ENCODE results near the gene LYRM2.
"Not testable (repeated sequence)": the region's sequence is repeated elsewhere in the genome, so short reads cannot be mapped to it uniquely, and the experiment has no call there.

LYRM2 gene

GRCh38 chr6:89637960-89638319 is 607 bp downstream of the LYRM2 start:
- in situ Hi-C loops (cut with HindIII; ENCODE audit: low sequenced_read_pairs) = loop anchor here (10.0 kb wide), 2 partner anchors 203 to 273 kb away; partner anchors contain the start of gene ANKRD6
- no peak for DNase-seq (ENCODE audit: low read depth)
- TF ChIP-seq CTCF (IDR thresholded peaks at IDR 0.05; ENCODE audit: low read depth, low read length, missing control alignments) = no peak
- H3K4me3 ChIP-seq (ENCODE audit: low read depth, low read length) = peak overlapping the region; percentile 72

GRCh38 chr6:89636412-89636811 is 2.1 kb downstream of the LYRM2 start:
- not testable (repeated sequence) for DNase-seq (ENCODE audit: low read depth); H3K4me3 ChIP-seq (ENCODE audit: low read depth, low read length)
- in situ Hi-C loops (cut with HindIII; ENCODE audit: low sequenced_read_pairs) = loop anchor here (10.0 kb wide), 2 partner anchors 202 to 272 kb away; partner anchors contain the start of gene ANKRD6

GRCh38 chr6:89630488-89630887 is 8.1 kb downstream of the LYRM2 start:
- TF ChIP-seq CTCF (IDR thresholded peaks at IDR 0.05; ENCODE audit: low read depth, low read length, missing control alignments) = no peak
- in situ Hi-C loops (cut with HindIII; ENCODE audit: low sequenced_read_pairs) = loop anchor here (5.0 to 10.0 kb wide), 3 partner anchors 68 to 266 kb away; partner anchors contain the start of gene ANKRD6
- no peak for DNase-seq (ENCODE audit: low read depth)
- no peak overlapping the region for H3K4me3 ChIP-seq (ENCODE audit: low read depth, low read length)

GRCh38 chr6:89623749-89624148 is 14.8 kb downstream of the LYRM2 start:
- DNase-seq (ENCODE audit: low read depth) = no peak
- no peak overlapping the region for H3K4me3 ChIP-seq (ENCODE audit: low read depth, low read length)
- no peak for TF ChIP-seq CTCF (IDR thresholded peaks at IDR 0.05; ENCODE audit: low read depth, low read length, missing control alignments)
- in situ Hi-C loops (cut with HindIII; ENCODE audit: low sequenced_read_pairs) = no loop called here

GRCh38 chr6:89619567-89619966 is 19.0 kb downstream of the LYRM2 start:
- no peak for TF ChIP-seq CTCF (IDR thresholded peaks at IDR 0.05; ENCODE audit: low read depth, low read length, missing control alignments)
- in situ Hi-C loops (cut with HindIII; ENCODE audit: low sequenced_read_pairs) = no loop called here
- no peak overlapping the region for H3K4me3 ChIP-seq (ENCODE audit: low read depth, low read length)
- DNase-seq (ENCODE audit: low read depth) = no peak

GRCh38 chr6:89618026-89618425 is 20.5 kb downstream of the LYRM2 start:
- in situ Hi-C loops (cut with HindIII; ENCODE audit: low sequenced_read_pairs) = no loop called here
- no peak for TF ChIP-seq CTCF (IDR thresholded peaks at IDR 0.05; ENCODE audit: low read depth, low read length, missing control alignments)
- no peak for DNase-seq (ENCODE audit: low read depth)

GRCh38 chr6:89616531-89616930 is 22.0 kb downstream of the LYRM2 start:
- in situ Hi-C loops (cut with HindIII; ENCODE audit: low sequenced_read_pairs) = no loop called here
- no peak for TF ChIP-seq CTCF (IDR thresholded peaks at IDR 0.05; ENCODE audit: low read depth, low read length, missing control alignments)
- no peak overlapping the region for H3K4me3 ChIP-seq (ENCODE audit: low read depth, low read length)
- DNase-seq (ENCODE audit: low read depth) = no peak

More at GRCh38 chr6:89618026-89618425, 20.5 kb downstream of the LYRM2 start:
- H3K4me3 ChIP-seq (ENCODE audit: low read depth, low read length) = no peak overlapping the region

Data from astrocyte of the cerebellum (primary cell).